KMS-11 (cell line): ENCODE measurements around the gene CFAP92.
"Not testable (repeated sequence)": the region's sequence is repeated elsewhere in the genome, so short reads cannot be mapped to it uniquely, and the experiment has no call there.

Experiments used
- H2AFZ ChIP-seq: fragments of 200-600 bp; sonication (generic); 2 replicates; pipeline ENCODE4 v1.6.1; 2016; ENCODE audit warnings: antibody characterized with exemption, mixed run types, low read depth
- H3K27ac ChIP-seq: fragments of 200-600 bp; sonication (generic); 2 replicates; pipeline ENCODE4 v1.6.1; 2016; ENCODE audit warnings: mild to moderate bottlenecking, mixed run types
- H3K27me3 ChIP-seq: fragments of 200-600 bp; sonication (generic); 2 replicates; pipeline ENCODE4 v1.6.1; 2017; ENCODE audit warnings: mild to moderate bottlenecking, low read depth, mixed run types, moderate library complexity; ENCODE audit not compliant: insufficient read depth
- H3K36me3 ChIP-seq: fragments of 200-600 bp; sonication (generic); 2 replicates; pipeline ENCODE4 v1.6.1; 2017; ENCODE audit warnings: mild to moderate bottlenecking, mixed run types; ENCODE audit not compliant: insufficient read depth
- H3K4me1 ChIP-seq: fragments of 200-600 bp; sonication (generic); 2 replicates; pipeline ENCODE4 v1.6.1; 2016; ENCODE audit warnings: mild to moderate bottlenecking, low read depth, mixed run types; ENCODE audit not compliant: poor library complexity, severe bottlenecking
- H3K4me2 ChIP-seq: fragments of 200-600 bp; sonication (generic); 2 replicates; pipeline ENCODE4 v1.7.0; 2016; ENCODE audit warnings: mild to moderate bottlenecking, mixed run types
- H3K4me3 ChIP-seq: fragments of 200-600 bp; sonication (generic); IDR thresholded peaks from 2 replicates; pipeline ENCODE4 v1.6.1; 2017; ENCODE audit warnings: low read depth, low read length, mixed read lengths; ENCODE audit not compliant: insufficient read depth
- H3K79me2 ChIP-seq: fragments of 200-600 bp; sonication (generic); 2 replicates; pipeline ENCODE4 v1.6.1; 2016; ENCODE audit warnings: low read depth, mixed run types; ENCODE audit not compliant: insufficient read depth
- H3K9ac ChIP-seq: fragments of 200-600 bp; sonication (generic); 2 replicates; pipeline ENCODE4 v1.6.1; 2016; ENCODE audit warnings: mild to moderate bottlenecking, mixed run types
- H4K20me1 ChIP-seq: fragments of 200-600 bp; sonication (generic); 2 replicates; pipeline ENCODE4 v1.6.1; 2016; ENCODE audit warnings: mild to moderate bottlenecking, mixed run types; ENCODE audit not compliant: insufficient read depth
- TF ChIP-seq, protein P1 (sequence below): fragments of 200-600 bp; sonication (generic); conservative IDR thresholded peaks from 2 replicates; pipeline ENCODE4 v1.6.1; 2017; ENCODE audit warnings: low read depth, mild to moderate bottlenecking, antibody characterized with exemption, low read length, moderate library complexity, mixed read lengths

The CFAP92 gene

DNA sequence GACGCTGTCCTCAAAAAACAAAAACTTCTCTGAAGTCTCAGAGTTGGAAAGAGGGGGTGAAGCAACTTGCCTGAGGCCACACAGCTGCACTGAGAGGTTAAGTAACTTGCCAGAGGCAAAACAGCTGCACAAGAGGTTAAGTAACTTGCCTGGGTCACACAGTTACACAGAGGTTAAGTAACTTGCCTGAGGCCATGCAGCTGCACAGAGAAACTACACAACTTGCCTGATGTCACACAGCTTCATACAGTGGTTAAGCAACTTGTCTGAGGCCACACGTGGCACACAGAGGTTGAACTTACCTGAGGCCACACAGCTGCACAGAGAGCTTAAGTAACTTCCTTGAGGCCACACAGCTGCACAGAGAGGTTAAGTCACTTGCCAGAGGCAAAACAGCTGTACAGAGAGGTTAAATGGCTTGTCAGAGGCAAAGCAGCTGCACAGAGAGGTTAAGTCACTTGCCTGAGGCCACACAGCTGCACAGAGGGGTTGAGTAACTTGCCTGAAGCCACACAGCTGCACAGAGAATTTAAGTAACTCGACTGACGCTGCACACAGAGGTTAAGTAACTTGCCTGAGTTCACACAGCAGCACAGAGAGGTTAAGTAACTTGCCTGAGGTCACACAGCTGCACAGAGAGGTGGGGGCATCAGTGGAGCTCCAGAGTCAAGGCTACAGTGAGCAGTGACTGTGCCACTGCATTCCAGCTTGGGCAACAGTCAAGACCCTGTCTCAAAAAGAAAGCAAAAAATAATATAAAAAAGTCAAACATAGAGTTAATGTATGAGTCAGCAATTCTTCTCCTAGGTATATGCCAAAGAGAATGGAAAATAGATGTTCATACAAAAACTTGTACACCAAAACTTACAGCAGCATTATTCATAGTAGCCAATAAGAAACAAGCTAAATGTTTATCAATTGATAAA, 126.4 kb downstream of the CFAP92 start:
- Histone ChIP-seq H3K79me2 (no peaks in the 10 kb centered on the region), H3K36me3 (no peaks in the 10 kb centered on the region), H2AFZ (no peak overlapping the region), H3K4me2 (no peak overlapping the region), H3K4me3 (no peak overlapping the region), H3K27ac (no peak overlapping the region), H3K4me1 (no peaks in the 10 kb centered on the region), H3K9ac (no peak overlapping the region), H3K27me3 (no peaks in the 10 kb centered on the region), H4K20me1 (no peaks in the 10 kb centered on the region)
- TF ChIP-seq, protein P1, sequence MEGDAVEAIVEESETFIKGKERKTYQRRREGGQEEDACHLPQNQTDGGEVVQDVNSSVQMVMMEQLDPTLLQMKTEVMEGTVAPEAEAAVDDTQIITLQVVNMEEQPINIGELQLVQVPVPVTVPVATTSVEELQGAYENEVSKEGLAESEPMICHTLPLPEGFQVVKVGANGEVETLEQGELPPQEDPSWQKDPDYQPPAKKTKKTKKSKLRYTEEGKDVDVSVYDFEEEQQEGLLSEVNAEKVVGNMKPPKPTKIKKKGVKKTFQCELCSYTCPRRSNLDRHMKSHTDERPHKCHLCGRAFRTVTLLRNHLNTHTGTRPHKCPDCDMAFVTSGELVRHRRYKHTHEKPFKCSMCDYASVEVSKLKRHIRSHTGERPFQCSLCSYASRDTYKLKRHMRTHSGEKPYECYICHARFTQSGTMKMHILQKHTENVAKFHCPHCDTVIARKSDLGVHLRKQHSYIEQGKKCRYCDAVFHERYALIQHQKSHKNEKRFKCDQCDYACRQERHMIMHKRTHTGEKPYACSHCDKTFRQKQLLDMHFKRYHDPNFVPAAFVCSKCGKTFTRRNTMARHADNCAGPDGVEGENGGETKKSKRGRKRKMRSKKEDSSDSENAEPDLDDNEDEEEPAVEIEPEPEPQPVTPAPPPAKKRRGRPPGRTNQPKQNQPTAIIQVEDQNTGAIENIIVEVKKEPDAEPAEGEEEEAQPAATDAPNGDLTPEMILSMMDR = no peak

DNA sequence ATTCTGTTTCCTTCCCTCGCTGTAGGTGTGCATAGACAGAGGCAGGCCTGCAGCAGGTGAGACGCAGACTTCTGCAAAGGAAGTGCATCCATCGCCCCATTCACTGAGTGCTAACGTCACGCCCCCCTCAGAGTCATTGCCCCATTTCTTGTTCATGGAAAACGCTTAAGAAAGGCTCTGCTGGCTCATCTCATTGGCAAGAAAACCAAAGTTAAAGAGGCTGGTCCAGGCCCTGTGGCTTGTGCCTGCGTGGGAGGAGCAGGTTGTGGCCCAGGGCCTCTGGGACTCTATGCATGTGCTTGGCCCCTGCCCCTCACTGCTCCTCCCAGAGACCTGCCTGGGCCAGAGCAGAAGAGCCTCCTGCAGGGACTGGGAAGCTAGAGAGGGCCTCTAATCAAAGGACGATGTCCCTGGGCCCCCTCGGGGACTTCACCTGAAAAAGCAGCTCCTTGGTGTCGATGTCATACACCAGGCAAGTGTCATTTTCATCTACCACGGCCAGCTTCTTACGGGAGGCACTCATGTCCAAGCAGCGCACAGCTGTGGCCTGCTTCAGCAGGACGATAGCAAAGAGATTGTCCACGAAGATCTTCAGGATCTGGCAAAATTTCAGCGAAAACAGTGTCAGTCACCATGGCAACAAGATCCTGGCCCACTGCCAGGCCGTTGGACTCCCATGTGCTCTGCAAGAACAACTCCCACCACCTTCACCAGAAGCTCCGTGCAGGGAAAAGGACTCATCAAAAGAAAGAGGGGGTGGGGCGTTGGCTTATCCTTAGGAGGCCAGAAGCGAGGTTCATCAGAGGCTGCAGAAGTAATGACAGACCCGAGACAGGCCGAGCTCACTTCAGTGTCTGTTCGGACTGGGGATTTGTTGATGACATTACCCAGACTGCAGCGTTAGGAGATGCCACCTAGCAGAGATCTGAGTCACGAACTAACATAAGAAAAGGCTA, 128.7 kb downstream of the CFAP92 start:
- not testable (repeated sequence) for H3K79me2 ChIP-seq, H4K20me1 ChIP-seq, H2AFZ ChIP-seq, H3K27me3 ChIP-seq, H3K9ac ChIP-seq, H3K27ac ChIP-seq, H3K36me3 ChIP-seq, H3K4me3 ChIP-seq, H3K4me1 ChIP-seq, H3K4me2 ChIP-seq

DNA sequence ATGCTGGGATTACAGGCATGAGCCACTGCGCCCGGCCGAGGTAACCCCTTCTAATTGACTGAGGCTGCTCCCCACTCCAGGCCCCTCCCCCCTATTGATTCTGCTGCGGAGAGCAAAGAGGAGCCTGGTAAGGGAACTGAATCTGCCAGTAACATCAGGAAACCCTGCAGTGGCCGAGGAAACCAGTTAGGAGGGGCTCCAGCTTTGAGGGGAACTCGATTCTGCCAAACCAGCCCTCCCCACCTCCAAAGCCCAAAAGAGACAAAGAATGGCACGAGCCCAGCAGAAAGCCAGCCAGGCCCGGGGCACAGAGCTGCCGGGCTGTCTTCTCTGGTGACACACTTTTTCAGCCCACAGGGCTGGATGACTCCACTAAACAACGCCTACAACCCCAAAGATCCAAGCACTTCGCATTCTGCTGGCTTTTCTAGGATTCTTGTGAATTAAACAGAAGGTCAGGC, 129.5 kb downstream of the CFAP92 start:
- Histone ChIP-seq H3K27ac (no peak overlapping the region), H3K4me2 (no peak overlapping the region), H3K4me3 (no peak overlapping the region), H3K27me3 (no peaks in the 10 kb centered on the region), H3K36me3 (no peaks in the 10 kb centered on the region), H2AFZ (no peak overlapping the region), H3K79me2 (no peaks in the 10 kb centered on the region), H3K9ac (no peak overlapping the region), H4K20me1 (no peaks in the 10 kb centered on the region), H3K4me1 (no peaks in the 10 kb centered on the region)
- TF ChIP-seq, protein P1 = no peak

DNA sequence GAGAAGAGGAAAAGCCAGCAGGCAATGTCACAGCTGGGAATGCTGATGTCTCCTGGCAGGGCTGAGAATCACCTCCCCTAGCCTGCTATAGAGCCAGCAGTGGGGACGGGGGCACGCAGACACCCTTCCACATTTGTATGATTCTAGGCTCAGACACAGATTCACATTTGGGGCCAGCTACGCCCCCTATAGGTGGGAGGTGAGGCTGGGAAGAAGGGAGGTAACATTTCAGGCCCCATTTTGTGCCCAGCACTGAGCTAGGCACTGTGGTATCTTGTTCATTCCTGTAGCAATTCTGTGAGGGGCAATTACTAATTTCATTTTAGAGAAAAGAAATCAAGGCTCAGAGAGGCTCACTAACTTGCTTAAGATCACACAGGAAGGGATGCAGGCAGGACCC, 130.3 kb downstream of the CFAP92 start:
- H3K79me2 ChIP-seq = no peaks in the 10 kb centered on the region
- no peaks in the 10 kb centered on the region for H3K36me3 ChIP-seq
- H2AFZ ChIP-seq = no peak overlapping the region
- no peaks in the 10 kb centered on the region for H4K20me1 ChIP-seq
- no peaks in the 10 kb centered on the region for H3K4me1 ChIP-seq
- no peak overlapping the region for H3K4me2 ChIP-seq
- no peak overlapping the region for H3K27ac ChIP-seq
- no peaks in the 10 kb centered on the region for H3K27me3 ChIP-seq
- no peak overlapping the region for H3K4me3 ChIP-seq
- TF ChIP-seq, protein P1 = peak; percentile 34; the same call in 1 of the 2 replicates
- H3K9ac ChIP-seq = no peak overlapping the region
